GM23338 (cell line): ENCODE data around the gene FOXL2. TPM values are rescaled to one million over a fixed set of nuclear protein-coding genes. Genes with fewer than 3 reads are reported as not detected.

ENCODE experiments used
- ATAC-seq: fragments of 200-7000 bp; cut with Tn5 transposase; 3 replicates; pipeline ENCODE4 v1.9.1; 2020
- DNase-seq: peaks from one replicate; pipeline ENCODE4 v3.0.0-alpha.2; 2015; ENCODE audit warnings: low spot score
- H2AFZ ChIP-seq: fragments of 200-600 bp; sonication (generic); 2 replicates; pipeline ENCODE4 v1.8.0; 2016; ENCODE audit warnings: antibody characterized with exemption, mild to moderate bottlenecking, moderate library complexity
- H3F3A ChIP-seq: fragments of 200-600 bp; sonication (generic); replicated peaks from 2 replicates; pipeline ENCODE4 v1.8.0; 2017; ENCODE audit warnings: antibody characterized with exemption, mixed run types, low read depth
- H3K27ac ChIP-seq: fragments of 200-600 bp; sonication (generic); 2 replicates; pipeline ENCODE4 v1.6.1; 2016; ENCODE audit warnings: low read depth
- H3K27me3 ChIP-seq: fragments of 200-600 bp; sonication (generic); 2 replicates; pipeline ENCODE4 v1.8.0; 2016; ENCODE audit warnings: mild to moderate bottlenecking, mixed run types, moderate library complexity; ENCODE audit not compliant: insufficient read depth
- H3K36me3 ChIP-seq: fragments of 200-600 bp; sonication (generic); 2 replicates; pipeline ENCODE4 v1.8.0; 2016; ENCODE audit warnings: mild to moderate bottlenecking; ENCODE audit not compliant: insufficient read depth
- H3K4me1 ChIP-seq: fragments of 200-600 bp; sonication (generic); 2 replicates; pipeline ENCODE4 v1.8.0; 2016; ENCODE audit warnings: mild to moderate bottlenecking, moderate library complexity; ENCODE audit not compliant: insufficient read depth
- H3K4me2 ChIP-seq: fragments of 200-600 bp; sonication (generic); 2 replicates; pipeline ENCODE4 v1.7.1; 2017; ENCODE audit warnings: mixed run types
- H3K4me3 ChIP-seq: fragments of 200-600 bp; sonication (generic); 2 replicates; pipeline ENCODE4 v1.6.1; 2016; ENCODE audit warnings: mixed run types
- H3K79me2 ChIP-seq: fragments of 200-600 bp; sonication (generic); replicated peaks from 2 replicates; pipeline ENCODE4 v1.8.0; 2017; ENCODE audit warnings: mild to moderate bottlenecking; ENCODE audit not compliant: insufficient read depth
- H3K9me2 ChIP-seq: fragments of 200-600 bp; sonication (generic); 2 replicates; pipeline ENCODE4 v1.8.0; 2017; ENCODE audit not compliant: insufficient read depth
- H4K20me1 ChIP-seq: fragments of 200-600 bp; sonication (generic); replicated peaks from 2 replicates; pipeline ENCODE4 v1.8.0; 2017; ENCODE audit warnings: mild to moderate bottlenecking; ENCODE audit not compliant: insufficient read depth
- H3K27ac Mint-ChIP-seq: 2 replicates; pipeline ENCODE4 v1.8.0; 2020; ENCODE audit warnings: inconsistent platforms, mild to moderate bottlenecking, moderate library complexity, mixed read lengths
- H3K27me3 Mint-ChIP-seq: 3 replicates; pipeline ENCODE4 v1.8.0; 2022; ENCODE audit warnings: low read depth, mild to moderate bottlenecking, moderate library complexity, mixed read lengths, inconsistent platforms; ENCODE audit not compliant: insufficient read depth, poor library complexity
- H3K36me3 Mint-ChIP-seq: 3 replicates; pipeline ENCODE4 v1.8.0; 2021; ENCODE audit warnings: low read depth, mild to moderate bottlenecking, inconsistent platforms, moderate library complexity, mixed read lengths
- H3K4me1 Mint-ChIP-seq: 3 replicates; pipeline ENCODE4 v1.8.0; 2020; ENCODE audit warnings: mild to moderate bottlenecking, inconsistent platforms, mixed read lengths
- H3K4me3 Mint-ChIP-seq: 3 replicates; pipeline ENCODE4 v1.8.0; 2021; ENCODE audit warnings: moderate library complexity, mild to moderate bottlenecking, inconsistent platforms, mixed read lengths
- H3K9me3 Mint-ChIP-seq: 3 replicates; pipeline ENCODE4 v1.8.0; 2020; ENCODE audit warnings: moderate library complexity, mild to moderate bottlenecking, inconsistent platforms, mixed read lengths
- CREB1 ChIP-seq: fragments of 250-450 bp; sonication (Bioruptor Pico); IDR thresholded peaks from 2 replicates; pipeline ENCODE4 v1.5.0; 2020; ENCODE audit warnings: low read depth, mild to moderate bottlenecking, moderate library complexity
- CTCF ChIP-seq, 2 experiments: fragments of 200-600 bp in 1 of 2; sonication (generic) in 1 of 2; conservative IDR thresholded peaks; 2 replicates each; pipeline versions ENCODE4 v1.5.1 to v1.6.1; 2016 to 2017; ENCODE audit warnings: antibody characterized with exemption in 2 of 2, low read depth in 2 of 2, mild to moderate bottlenecking in 2 of 2, moderate library complexity in 1 of 2
- EZH2 ChIP-seq: fragments of 200-600 bp; sonication (generic); IDR thresholded peaks from one replicate; pipeline ENCODE4 v1.8.0; 2017; ENCODE audit warnings: antibody characterized with exemption, mild to moderate bottlenecking, low read depth; ENCODE audit not compliant: unreplicated experiment
- NANOG ChIP-seq: IDR thresholded peaks from 2 replicates; pipeline ENCODE4 v1.6.1; 2016; ENCODE audit warnings: antibody characterized with exemption, borderline replicate concordance
- POLR2AphosphoS5 ChIP-seq: IDR thresholded peaks from 2 replicates; pipeline ENCODE4 v1.6.1; 2016; ENCODE audit warnings: antibody characterized with exemption, low read depth
- REST ChIP-seq: IDR thresholded peaks from one replicate; pipeline ENCODE4 v1.6.1; 2018; ENCODE audit warnings: antibody characterized with exemption; ENCODE audit not compliant: unreplicated experiment
- ZNF331 ChIP-seq: fragments of 250-450 bp; sonication (Bioruptor Pico); IDR thresholded peaks from 2 replicates; pipeline ENCODE4 v1.5.0; 2020; ENCODE audit warnings: low read depth, mild to moderate bottlenecking, moderate library complexity
- ZNF462 ChIP-seq: fragments of 250-450 bp; sonication (Bioruptor Pico); IDR thresholded peaks from 2 replicates; pipeline ENCODE4 v1.5.0; 2020; ENCODE audit warnings: mild to moderate bottlenecking, moderate library complexity
- polyA plus RNA-seq: library from polyadenylated mRNA; unstranded; fragments of >200 nt; fragmentation: Nextera tagmentation; extraction: Ambion mirVana; gene quantifications from 2 replicates; pipeline ENCODE4 v1.2.1, GENCODE V29; 2016
- total RNA-seq: library from RNA; depleted of rRNA; stranded (reverse); fragments of >200 nt; shearing (Covaris generic); gene quantifications from 2 replicates; pipeline ENCODE4 v1.2.3, GENCODE V29; 2014

FOXL2 gene
- total and polyA plus RNA-seq, 2 experiments from 2014 or later, result 0.89 to 3.5 TPM

GRCh38 chr3:138949002-138949418, 2.1 kb upstream of the FOXL2 start (continued):
- TF ChIP-seq ZNF462 (CRISPR knock-in tag), result no peak
- no peak for TF ChIP-seq CTCF (conservative IDR thresholded peaks at IDR 0.05; ENCODE audit: low read depth in 2 of 2)
- peak; percentile 70; the same call in 1 of the 2 replicates for TF ChIP-seq NANOG
- peak; percentile 72 for TF ChIP-seq CREB1 (CRISPR knock-in tag)

GRCh38 chr3:138948371-138949001, 1.5 kb upstream of the FOXL2 start:
- Histone ChIP-seq H3K9me2 (no peaks in the 10 kb centered on the region), H3K79me2 (no peaks in the 10 kb centered on the region), H3K27ac (peak overlapping the region; percentile 85), H4K20me1 (no peaks in the 10 kb centered on the region), H3F3A (peaks cover 21% of the 10 kb centered on the region), H3K4me3 (peak overlapping the region; percentile 72), H2AFZ (no peak overlapping the region), H3K36me3 (no peaks in the 10 kb centered on the region), H3K4me2 (peak overlapping the region; percentile 87), H3K27me3 (peaks cover 94% of the 10 kb centered on the region), H3K4me1 (peaks cover 34% of the 10 kb centered on the region)
- Mint-ChIP-seq H3K4me3 (peak overlapping the region; percentile 71), H3K27ac (no peak overlapping the region), H3K36me3 (peaks cover 17% of the 10 kb centered on the region), H3K4me1 (peaks cover 46% of the 10 kb centered on the region), H3K27me3 (peaks cover 91% of the 10 kb centered on the region), H3K9me3 (peaks cover 9% of the 10 kb centered on the region)
- no peak for ATAC-seq
- DNase-seq, result peak; percentile 71
- TF ChIP-seq REST (no peak), ZNF331 (no peak), POLR2AphosphoS5 (no peak), CTCF (conservative IDR thresholded peaks at IDR 0.05; ENCODE audit: low read depth in 2 of 2) (no peak), EZH2 (no peak)
